ENCODE measurements around the gene QSOX1.

DNA sequence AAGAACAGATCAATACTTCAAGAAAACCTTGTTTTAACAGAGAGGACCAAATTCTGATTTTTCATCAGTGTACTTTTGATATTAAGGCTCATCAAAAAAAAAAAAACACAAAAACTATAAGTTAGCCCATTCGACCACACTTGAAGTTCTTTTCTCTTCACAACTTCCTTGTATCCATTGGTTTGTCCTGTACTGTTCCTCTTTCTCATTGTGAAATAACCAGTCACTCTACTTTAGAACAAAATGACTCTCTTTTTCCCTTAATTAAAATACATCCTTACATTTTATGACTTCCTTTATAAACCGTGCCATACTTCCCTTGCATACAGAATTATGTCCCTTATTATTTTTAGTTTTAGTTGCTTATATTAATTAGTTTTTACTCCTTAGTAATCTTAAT is 8.4 kb downstream of the QSOX1 start:
- TF ChIP-seq EP300 (IDR thresholded peaks at IDR 0.05) (no peak), POLR2AphosphoS5 (IDR thresholded peaks at IDR 0.05) (no peak), POLR2A (IDR thresholded peaks at IDR 0.05) (no peak)
- TF ChIP-seq, protein P1, sequence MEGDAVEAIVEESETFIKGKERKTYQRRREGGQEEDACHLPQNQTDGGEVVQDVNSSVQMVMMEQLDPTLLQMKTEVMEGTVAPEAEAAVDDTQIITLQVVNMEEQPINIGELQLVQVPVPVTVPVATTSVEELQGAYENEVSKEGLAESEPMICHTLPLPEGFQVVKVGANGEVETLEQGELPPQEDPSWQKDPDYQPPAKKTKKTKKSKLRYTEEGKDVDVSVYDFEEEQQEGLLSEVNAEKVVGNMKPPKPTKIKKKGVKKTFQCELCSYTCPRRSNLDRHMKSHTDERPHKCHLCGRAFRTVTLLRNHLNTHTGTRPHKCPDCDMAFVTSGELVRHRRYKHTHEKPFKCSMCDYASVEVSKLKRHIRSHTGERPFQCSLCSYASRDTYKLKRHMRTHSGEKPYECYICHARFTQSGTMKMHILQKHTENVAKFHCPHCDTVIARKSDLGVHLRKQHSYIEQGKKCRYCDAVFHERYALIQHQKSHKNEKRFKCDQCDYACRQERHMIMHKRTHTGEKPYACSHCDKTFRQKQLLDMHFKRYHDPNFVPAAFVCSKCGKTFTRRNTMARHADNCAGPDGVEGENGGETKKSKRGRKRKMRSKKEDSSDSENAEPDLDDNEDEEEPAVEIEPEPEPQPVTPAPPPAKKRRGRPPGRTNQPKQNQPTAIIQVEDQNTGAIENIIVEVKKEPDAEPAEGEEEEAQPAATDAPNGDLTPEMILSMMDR (IDR thresholded peaks at IDR 0.05): no peak

Data from stomach (tissue), 4 donors.